GM19395 (cell line): Measurements from ENCODE around the gene CAMK4.
A peak's percentile ranks its signal among the peaks of the same experiment; 100 is the strongest.

Source experiments
- ATAC-seq: cut with Tn5 transposase; IDR thresholded peaks from one replicate; pipeline ENCODE4 v1.9.1; 2021; ENCODE audit warnings: mild to moderate bottlenecking, moderate library complexity; ENCODE audit not compliant: unreplicated experiment

Gene CAMK4

DNA sequence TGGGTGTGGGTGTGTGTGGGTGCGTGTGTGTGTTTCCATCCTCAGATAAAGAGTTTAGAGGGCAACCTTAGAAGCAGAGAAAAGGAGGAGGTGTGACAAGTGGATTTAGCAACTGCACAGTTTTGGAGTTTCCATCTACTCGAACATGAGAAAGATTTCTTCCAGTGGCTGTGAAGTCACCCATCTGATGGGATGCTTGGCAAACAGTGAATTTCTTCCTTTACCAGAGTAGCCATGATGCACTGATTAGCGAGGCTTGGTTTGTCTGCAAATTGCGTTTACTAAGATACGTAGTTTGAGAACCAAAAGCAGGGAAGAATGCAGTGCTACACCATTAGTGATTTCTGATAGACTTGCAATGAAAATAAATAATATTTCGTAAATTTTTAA is 288.9 kb downstream of the CAMK4 start:
- no peak for ATAC-seq

DNA sequence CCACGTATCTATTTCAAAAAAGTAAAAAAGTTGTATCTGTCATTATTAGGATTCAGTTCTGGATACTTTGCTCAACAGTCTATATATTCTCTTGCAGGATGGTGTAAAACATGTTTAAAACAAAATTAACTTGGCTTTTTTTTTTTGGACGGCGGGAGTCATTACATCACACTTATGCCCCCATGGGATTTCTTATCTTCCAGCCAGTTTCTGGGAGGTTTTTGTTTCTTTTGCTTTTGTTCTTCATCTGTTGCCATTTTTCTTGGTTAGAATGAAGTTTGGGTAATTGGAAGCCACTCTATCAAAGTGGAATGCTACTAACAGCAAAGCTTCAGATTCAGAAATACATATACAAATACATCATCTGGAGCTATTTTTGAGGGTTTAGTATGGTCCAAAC is 289.9 kb downstream of the CAMK4 start:
- ATAC-seq, result no peak

DNA sequence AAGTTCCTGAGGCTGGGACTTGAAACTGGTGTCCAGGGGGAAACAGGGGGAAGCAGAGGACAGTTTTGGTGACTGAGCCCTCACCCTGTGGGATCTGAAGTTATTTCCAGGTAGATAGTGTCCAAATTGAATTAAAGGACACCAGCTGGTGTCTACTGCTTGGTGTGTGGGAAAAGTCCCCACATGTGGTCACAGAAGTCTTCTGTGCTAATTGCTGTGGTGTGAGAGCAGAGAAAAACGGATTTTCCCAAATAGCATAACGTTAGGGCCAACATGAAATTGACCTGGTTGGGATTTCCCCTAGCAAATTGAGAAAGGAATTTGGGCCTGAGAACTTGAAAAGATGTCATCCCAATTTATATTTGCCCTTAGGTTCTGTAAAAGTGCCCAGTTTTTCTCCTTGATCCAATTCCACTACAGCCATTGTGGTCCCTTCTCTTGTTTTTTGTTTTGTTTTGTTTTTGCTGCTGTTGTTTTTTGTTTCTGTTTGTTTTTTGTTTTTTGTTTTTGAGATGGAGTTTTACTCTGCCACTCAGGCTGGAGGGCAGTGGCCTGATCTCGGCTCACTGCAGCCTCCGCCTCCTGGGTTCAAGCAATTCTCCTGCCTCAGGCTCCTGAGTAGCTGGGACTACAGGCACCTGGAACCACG is 293.8 kb downstream of the CAMK4 start:
- no peak for ATAC-seq

DNA sequence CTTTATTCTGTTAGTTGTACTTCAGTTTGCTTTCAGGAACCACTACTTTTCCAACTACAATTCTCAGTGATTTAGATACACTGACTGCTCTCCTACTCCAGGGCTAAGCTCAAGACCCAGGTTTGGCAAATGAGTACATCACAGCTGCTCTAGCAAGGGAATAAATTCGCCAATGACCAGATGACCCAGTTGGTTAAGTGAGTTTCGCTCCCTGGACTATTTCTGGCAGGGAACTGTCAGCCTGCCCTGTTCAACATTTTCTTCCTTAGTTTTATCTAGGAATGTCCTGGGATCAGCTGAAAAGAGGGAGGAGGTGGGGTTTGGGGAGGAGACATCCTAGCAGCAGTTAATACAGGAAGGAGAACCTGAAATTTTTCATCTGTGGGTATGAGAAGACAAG is 294.6 kb downstream of the CAMK4 start:
- no peak for ATAC-seq

DNA sequence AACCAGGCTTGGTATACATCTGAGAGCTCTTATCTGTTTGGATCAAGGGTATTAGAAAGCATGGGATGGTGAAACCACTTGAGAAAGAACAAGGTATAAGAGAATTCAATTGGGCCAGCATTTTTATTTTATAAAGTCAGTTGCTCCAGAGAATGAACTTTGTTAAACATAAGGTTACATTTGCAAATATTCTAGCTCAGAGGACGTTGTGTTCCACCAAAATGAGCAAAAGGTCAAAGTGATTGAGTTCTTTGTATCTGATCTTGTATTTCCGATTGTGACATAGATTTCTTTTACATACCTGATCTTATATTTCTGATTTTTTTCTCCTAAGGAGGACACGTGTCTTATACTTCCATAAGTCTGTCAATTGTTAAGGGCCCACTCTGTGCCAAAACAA is 296.7 kb downstream of the CAMK4 start:
- ATAC-seq, result no peak

DNA sequence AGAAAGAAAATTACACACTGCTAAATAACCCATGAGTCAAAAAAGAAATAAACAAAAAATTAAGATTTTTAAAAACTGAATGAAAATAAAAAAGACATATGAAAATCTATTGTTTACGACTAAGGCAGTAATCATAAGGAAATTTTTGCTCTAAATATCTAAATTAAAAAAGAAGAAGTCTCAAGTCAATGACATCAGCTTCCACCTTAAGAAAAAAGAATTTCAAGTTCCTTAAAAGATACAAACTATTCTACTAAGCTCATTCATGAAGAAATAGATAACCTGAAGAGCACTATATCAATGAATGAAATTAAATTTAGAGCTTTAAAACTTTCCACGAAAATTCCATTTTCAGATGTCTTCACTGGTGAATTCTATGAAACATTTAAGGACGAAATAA is 303.9 kb downstream of the CAMK4 start:
- ATAC-seq, result no peak

DNA sequence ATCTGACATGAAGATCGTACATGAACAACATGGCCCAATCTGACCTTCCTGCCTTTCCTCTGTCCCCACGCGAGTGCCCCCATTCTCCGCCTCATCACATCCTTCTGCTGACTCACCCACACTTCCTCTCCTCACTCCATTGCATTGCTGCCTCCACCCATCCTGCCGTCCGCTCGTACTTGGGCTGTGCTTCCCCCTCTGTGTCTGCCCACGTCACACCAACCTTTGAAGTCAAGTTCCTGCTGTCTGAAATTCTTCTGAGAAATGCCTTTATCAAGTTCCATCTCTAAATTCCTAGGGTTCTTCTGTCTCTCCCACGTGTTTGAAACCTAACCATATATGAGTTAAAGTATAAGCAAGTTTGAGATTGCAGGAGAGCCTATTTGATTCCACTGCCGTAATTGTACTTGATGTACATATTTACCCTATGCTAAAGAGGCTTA is 306.1 kb downstream of the CAMK4 start:
- ATAC-seq, result peak; percentile 98

DNA sequence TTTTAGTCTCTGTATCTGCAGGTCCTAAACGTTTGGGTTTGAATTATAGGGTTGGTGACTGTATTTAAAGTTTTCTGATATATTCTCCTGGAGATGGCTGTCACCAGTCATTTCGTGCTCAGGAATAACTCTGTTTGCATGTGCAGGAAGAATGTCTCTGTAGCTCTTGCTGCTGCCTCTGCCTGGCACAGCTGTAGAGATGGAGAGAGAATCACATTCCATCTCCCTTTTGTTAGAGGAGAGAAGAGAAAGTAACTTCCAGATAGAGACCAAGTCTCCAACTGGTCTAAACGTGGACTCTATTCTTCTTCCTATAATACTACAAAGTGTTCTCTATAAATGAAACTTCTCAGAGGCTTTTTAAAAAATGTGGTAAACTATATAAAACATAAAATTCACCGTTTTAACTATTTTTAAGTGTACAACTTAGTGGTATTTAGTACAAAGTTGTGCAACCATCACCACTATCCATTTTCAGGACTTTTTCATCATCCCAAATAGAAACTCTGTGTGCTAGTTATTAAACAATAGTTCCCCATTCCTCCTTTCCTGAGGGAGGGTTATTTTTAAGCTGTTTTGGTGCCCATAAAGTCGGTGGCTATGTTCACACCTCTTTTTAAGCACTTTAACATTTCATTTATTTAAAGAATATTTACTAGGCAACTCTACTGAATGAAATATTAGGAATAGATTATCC is 308.9 kb downstream of the CAMK4 start:
- ATAC-seq, result no peak

DNA sequence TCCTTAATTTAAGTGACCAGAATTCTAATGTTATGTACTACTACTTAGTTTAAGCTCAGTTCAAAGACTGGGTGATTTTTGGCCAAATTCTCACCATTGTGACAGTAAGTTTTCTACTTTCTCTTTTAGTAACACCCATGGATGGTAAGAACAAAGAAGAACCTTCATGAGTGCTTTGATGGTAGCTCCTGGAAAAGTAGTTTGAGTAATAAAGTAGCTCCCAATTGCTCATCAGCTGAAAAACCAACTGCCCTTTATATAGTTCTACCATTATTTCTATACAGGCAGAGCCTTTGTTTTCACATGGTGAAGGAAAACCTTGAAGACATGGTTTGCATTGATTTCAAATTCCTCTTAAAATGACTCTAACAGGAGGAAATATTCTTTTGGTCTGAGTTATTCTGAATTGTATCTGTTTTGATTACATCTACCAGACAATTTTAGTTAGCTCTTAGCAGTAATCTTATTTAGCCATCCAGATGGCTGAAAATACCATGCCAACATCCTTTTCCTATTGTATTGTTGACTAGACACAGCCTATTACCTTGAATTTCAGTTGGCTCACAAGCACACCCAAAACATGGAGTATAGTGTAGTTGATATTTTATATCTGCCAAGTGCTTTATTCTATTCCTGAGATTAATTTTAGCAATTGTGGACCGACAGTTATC is 311.8 kb downstream of the CAMK4 start:
- ATAC-seq, result no peak

DNA sequence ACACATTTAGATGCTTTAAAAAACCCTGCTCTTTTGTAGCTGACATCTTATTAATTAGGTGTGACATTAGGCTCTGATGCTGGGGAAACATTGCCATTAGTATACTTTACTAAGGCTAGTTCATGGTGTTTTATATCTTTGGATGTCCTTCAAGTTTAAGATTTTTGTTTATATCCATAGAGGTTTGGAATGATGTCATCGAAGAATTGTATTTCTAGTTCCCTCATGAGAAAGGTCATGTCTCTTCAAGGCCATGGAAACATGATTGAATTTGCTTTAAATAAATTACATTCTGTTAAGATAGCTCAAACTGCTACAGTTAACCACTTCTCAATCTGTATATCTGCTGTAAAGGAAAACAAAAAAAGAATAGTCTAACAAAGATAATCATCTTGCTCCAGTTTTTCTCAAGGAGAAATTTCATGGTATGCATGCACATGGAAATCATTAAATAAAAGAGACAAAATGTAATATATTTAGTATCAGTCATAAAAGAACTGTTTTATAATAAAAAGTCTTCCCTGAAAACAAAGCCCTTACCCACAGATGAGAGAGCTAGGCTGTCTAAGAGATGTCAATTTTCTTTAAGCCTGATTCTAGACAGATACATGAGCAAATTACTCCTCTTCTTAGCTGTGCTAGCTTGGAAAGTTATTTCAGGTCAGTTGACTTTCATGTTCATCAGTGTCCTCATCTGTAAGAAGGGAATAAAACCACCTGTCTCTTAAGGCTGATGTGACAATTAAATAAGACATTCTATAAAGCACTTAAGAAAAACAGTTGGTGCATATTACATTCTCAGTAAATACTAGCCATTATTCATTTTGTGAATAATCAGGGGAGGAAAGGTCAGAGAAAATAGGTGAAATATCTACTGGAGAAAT is 313.2 kb downstream of the CAMK4 start:
- ATAC-seq, result no peak
